GM03348 (cell line): ENCODE data around the gene MCFD2.
"Not testable (repeated sequence)": the region's sequence is repeated elsewhere in the genome, so short reads cannot be mapped to it uniquely, and the experiment has no call there.

Experiments used
- DNase-seq: peaks from one replicate; pipeline ENCODE4 v3.0.0; 2012; ENCODE audit warnings: low spot score

The MCFD2 gene

DNA sequence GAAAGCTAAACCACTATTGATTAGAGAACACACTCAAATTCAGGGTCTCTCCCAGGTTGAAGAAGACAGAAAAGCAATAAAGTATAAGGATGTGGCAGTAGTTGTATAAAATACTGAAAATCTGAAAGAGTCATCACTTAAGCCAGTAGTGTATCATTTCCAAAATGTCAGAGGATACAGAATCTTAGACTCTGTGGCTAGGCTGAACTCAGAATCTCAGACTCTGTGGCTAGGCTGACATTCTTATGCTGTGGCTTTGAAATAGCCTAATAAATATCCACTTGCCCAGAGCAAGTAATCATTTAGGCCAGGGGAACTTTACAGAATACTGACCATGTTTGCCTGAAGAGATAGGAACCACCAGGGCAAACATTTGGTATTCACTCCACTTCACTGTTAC, 13.1 kb downstream of the MCFD2 start:
- no peak for DNase-seq

DNA sequence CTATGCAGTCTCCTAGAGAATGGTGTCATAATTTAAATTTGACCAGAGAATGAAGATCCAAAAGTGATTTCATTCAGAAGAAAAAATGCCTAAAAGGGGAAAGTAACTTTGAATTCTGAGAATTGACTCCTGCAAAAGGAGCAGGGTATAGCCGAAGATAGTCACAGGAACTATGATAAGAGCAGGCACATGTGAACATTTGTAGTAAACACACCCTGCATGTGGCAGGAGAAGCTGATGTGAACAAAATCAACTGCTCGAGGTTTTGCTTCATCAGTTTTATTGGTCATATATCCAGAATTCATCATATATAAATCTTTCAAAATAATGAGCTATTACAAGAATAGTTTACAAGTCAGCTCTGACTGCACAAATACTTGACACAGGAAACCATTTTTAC, 14.0 kb downstream of the MCFD2 start:
- DNase-seq: no peak

GRCh38 chr2:46900381-46900780, 15.2 kb downstream of the MCFD2 start:
- DNase-seq: no peak

DNA sequence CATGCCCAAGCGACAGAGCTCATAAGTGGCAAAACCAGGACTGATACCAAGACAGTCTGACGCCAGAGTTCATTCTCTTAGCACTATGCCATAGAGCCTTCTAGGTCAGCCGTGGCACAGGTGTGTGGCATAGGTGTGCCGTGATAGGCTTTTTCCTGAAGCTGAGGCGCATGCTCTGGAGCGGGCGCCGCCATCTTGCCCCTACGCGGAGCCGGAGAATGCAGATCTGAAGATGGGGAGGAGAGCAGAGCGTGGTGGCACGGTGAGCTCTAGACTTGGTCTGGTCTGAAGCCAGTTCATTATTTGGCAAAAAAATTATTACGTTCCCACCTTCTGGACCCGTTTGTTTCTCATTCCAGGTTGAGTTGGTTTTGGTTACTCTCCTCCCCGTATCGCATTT, 16.6 kb downstream of the MCFD2 start:
- DNase-seq: no peak

DNA sequence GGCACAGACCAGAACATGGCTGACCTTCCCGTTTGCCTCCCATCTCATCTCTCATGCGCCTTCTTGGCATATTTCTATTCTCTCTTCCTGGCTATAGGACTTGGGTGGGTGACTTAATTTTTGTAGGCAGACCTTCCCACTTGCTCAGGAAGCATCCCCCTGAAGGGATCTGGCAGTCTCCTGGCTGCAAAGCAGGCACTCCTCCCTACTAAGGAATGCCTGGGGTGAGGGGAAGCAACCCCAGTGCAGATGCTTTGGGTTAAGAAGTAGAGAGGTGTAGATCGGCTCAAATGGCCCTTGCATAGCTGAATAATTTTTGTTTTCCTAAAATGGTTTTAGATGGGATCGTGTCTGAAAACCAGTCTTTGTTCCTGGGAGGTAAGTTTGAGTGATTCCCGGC, 17.6 kb downstream of the MCFD2 start:
- no peak for DNase-seq

- peak; percentile 23 for DNase-seq
Observed at GRCh38 chr2:46893269-46893939, 22.2 kb downstream of the MCFD2 start.

DNA sequence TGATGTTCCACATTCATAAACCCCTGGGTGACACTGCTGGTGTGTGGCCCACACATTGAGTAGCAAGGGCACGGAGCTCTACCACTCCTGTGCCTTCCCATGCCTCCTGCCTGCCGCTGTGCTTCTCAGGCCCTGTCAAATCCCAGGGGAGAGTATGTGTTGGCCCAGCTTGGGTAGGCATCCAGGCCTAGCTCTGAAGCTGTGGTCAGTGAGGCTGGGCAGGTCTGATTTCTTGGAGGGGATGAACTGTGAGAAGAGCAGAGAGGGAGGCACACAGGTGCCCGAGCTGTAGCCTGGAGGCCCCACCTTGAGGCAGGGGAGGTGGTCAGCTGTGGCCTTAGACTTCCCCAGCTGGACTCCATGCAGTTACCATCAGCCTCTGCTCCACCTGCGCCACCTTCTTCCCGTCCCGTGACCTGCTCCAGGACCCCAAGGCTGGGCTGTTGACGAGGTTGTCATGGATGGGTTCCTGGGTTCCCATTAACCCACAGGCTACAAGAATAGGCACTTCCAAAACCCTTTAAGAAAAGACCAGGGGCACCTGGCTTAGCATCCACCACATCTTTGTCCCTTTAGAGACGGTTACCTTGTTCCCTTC, 23.6 kb downstream of the MCFD2 start:
- DNase-seq: no peak

DNA sequence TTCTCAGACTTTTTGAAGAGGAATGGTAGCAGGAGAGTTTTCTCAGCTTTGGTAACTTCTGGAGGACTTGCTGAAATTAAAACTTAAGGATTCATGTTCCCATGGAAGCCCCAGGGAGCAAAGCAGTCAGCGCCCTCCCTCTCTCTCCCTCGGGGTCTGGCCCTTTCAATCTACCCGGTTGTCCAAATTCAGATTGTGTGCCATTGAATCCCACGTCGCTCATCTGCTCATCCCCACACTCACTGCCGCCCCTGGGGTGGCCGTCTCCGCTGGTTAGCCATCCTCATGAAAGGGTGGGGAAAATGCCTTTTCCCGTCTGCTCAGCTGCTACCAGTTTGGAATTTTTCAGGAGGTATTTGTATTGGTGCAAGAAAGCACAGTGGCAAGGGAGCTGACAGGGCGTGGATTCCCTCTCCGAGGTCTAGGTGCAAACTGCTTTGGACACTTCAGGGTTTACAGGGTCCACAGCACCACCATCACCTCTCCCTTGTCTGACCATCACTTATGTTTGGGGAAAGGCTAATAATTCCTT, 27.1 kb downstream of the MCFD2 start:
- DNase-seq: no peak

- peak; percentile 63 for DNase-seq
Observed at GRCh38 chr2:46887028-46887885, 28.3 kb downstream of the MCFD2 start.

DNA sequence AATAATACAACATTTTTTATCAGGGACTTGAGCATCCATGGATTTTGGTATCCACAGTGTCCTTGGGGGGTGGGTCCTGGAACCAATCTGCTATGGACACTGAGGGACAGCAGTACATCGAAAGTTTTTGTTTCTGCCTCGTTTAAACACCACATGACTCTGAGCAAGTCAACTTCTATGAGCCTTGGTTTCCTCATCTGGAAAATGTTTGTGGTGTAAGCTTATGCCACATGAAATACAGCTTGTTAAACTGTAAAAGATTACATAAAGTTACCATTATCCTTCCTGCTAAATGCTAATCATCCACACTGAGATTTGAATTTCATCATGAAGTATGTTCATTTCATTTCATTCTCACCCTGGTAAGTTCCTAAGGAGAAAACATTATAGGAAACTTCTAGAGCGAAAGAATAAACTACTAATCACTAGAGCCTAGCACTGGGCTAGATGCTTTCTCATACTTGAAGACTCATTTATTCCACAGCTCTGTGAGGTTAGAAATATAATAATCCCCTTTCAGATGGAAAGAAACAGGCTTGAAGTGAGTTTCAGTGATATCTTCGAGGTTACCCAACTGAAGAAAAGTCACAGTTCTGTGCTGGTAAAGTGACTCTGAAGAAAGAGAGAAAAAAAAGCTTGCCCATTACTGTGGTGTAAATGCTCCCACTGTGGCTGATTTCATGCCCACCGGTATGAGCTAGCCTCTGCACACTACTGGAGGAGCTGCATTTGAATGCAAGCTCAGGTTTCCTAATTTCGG, 29.2 kb downstream of the MCFD2 start:
- no peak for DNase-seq

DNA sequence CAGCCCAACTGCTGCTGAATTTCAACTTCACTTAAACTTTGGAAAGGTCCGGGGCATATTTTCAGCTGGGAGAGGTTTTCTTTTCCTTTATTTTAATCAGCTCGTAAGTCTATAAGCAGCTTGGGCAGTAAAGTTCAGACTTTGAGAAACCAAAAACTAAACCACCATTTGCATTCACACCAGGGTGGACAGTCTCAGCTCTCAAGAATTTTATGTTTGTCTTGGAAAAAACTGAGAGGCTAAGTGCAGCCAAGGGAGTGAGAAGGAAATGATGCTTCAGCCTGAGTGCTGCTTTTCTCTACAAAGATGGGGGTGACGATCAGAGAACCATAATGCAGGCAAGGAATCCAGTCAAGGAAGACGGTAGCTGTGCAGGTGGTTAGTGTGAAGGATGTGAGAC, 30.2 kb downstream of the MCFD2 start:
- DNase-seq: peak; percentile 57

- DNase-seq: no peak
Observed at GRCh38 chr2:46879511-46879910, 36.1 kb downstream of the MCFD2 start.

DNA sequence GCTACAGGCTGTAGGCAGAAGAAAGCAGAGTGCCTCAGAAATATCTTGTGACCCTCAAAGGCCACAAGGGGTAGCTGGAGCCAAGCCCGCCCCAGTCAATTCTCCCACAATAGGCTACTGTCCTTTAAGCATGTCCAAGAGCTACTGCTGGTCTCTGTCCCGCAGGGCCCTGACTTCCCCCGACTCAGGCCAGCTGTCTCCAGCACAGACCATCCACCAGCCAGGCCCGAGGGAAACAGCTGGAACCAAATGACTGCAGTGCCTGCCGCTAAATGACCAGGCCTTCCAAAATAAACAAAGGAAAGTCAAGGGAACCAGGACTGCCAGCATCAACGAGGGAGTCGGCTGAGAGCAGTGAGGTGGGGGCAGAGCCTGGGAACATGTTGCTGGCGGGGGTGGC, 36.7 kb downstream of the MCFD2 start:
- no peak for DNase-seq

DNA sequence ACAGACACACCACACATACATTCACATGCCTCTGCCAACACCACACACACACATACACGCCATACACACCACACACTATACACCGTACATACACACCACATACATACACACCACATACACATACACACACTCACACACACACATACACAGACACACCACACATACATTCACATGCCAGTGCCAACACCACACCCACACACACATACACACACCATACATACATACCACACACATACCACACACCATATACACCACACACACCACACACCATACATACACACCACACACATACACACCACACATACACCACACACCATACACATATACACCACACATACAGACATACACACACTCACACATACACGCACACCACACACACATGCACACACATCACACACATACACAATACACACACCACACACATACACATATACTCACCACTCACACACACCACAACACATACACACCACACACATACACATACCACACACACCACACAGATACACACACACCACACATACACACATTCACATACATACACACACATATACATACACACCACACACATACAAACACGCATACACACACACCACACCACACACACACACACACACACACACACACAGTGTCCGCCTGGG, 37.2 kb downstream of the MCFD2 start:
- no peak for DNase-seq

DNA sequence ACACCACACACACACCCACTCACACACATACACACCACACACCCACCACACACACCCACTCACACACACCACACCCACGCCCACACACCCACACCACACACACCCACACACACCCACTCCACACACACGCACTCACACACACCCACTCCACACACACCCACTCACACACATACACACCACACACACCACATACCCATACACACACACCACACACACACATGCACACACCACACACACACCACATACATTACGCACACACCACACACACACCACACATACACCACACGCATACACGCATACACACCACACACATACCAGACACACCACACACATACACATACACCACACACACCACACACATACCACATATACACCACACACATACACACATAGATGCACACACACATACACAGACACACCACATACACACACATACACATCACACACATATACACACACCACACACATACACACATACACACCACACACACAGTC, 37.9 kb downstream of the MCFD2 start:
- DNase-seq: no peak

GRCh38 chr2:46876741-46877384, 38.7 kb downstream of the MCFD2 start:
- peak; percentile 63 for DNase-seq

DNA sequence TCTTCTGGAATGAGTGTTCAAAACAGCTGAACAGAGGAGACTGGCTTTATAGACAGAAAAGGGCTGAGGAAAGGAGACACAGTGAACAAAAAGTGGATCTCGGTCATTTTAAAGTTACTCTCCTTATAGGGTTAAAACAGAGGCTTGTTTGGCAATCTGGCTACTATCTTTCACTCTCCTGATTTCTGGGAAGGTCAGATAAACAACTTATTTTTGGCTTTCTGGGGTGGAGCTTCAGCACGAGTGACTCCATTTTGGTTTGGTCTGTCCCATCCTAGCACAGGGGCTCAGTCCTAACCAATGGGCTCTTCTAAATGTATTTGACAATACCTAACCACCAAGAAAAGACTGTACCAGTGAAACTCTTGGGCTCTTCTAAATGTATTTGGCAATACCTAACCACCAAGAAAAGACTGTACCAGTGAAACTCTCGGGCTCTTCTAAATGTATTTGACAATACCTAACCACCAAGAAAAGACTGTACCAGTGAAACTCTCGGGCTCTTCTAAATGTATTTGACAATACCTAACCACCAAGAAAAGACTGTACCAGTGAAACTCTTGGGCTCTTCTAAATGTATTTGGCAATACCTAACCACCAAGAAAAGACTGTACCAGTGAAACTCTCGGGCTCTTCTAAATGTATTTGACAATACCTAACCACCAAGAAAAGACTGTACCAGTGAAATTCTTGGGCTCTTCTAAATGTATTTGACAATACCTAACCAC, 39.5 kb downstream of the MCFD2 start:
- DNase-seq: not testable (repeated sequence)

GRCh38 chr2:46875226-46875899, 40.2 kb downstream of the MCFD2 start:
- no peak for DNase-seq

- no peak for DNase-seq
Observed at GRCh38 chr2:46874236-46874929, 41.2 kb downstream of the MCFD2 start.
